Glutamatergic neuron (in vitro differentiated cells): Measurements from ENCODE around the gene PDCD2L. TPM values are rescaled to one million over a fixed set of nuclear protein-coding genes. Genes with fewer than 3 reads are reported as not detected.

Source experiments
- DNase-seq: peaks from one replicate; pipeline ENCODE4 v3.0.0; 2022
- H3K27ac Mint-ChIP-seq: one replicate; pipeline ENCODE4 v1.8.0; 2020; ENCODE audit warnings: mild to moderate bottlenecking, mixed read lengths, inconsistent platforms; ENCODE audit not compliant: unreplicated experiment
- H3K27me3 Mint-ChIP-seq: one replicate; pipeline ENCODE4 v1.8.0; 2020; ENCODE audit warnings: mild to moderate bottlenecking, moderate library complexity, mixed read lengths, inconsistent platforms; ENCODE audit not compliant: unreplicated experiment
- H3K36me3 Mint-ChIP-seq: one replicate; pipeline ENCODE4 v1.8.0; 2020; ENCODE audit warnings: mild to moderate bottlenecking, mixed read lengths, inconsistent platforms; ENCODE audit not compliant: unreplicated experiment
- H3K4me1 Mint-ChIP-seq: one replicate; pipeline ENCODE4 v1.8.0; 2020; ENCODE audit warnings: mild to moderate bottlenecking, low read depth, mixed read lengths, inconsistent platforms; ENCODE audit not compliant: unreplicated experiment
- H3K4me3 Mint-ChIP-seq: one replicate; pipeline ENCODE4 v1.8.0; 2020; ENCODE audit warnings: mild to moderate bottlenecking, mixed read lengths, inconsistent platforms; ENCODE audit not compliant: unreplicated experiment
- H3K9me3 Mint-ChIP-seq: one replicate; pipeline ENCODE4 v1.8.0; 2020; ENCODE audit warnings: mild to moderate bottlenecking, moderate library complexity, mixed read lengths, inconsistent platforms; ENCODE audit not compliant: unreplicated experiment
- total RNA-seq: library from RNA; stranded (reverse); fragmentation: NEBNext Ultra II Directional; extraction: Animal tissue kit (Norgen Biotek cat#: 25700); gene quantifications from one replicate; pipeline ENCODE4 v1.2.1, GENCODE V29; 2021; ENCODE audit not compliant: unreplicated experiment
- TF ChIP-seq, protein P1 (sequence below): fragments of 200-600 bp; sonication (generic); IDR thresholded peaks from one replicate; pipeline ENCODE4 v1.5.0; 2021; ENCODE audit not compliant: partially characterized antibody, unreplicated experiment

Gene PDCD2L
- total RNA-seq, 1 donor from 2014 or later: 15.0 TPM

DNA sequence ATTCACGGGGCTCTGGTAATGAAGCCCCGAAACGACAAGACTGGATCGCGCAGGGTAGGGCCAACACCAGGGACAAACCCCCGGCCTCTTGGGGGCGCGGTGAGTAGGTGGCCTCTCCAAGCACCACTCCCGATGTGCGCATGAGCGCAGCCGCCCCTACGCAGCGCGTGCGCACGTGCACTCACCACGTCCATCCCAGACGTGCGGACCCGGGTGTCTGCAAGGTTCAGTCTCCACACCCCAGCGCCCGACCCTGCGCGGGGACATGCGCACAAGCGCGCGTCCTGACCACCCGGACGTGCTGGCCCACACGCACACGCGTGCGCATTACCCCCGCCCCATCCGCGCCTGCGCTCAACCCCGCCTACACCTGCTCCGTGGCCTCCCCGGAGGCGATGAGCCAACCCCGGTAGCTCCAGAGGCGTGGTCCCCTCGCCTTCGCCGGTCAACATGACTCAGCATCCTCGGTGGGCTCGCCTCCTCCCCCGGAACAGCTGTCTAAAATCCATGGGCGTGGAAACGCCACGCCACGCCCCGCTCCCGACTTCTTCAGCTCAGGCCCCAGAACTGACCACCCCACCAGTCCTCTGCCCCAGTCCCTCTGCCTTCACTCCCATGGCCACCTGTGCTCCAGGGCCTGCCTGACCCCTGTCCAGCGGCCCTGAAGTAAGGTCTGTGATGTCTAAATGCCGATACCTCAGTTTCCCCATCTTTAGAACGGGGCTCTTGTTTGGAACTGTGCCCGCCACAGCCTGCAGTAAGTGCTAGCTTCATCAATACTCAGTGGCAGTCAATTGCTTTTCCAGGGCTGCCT is 44.9 kb upstream of the PDCD2L start:
- TF ChIP-seq, protein P1, sequence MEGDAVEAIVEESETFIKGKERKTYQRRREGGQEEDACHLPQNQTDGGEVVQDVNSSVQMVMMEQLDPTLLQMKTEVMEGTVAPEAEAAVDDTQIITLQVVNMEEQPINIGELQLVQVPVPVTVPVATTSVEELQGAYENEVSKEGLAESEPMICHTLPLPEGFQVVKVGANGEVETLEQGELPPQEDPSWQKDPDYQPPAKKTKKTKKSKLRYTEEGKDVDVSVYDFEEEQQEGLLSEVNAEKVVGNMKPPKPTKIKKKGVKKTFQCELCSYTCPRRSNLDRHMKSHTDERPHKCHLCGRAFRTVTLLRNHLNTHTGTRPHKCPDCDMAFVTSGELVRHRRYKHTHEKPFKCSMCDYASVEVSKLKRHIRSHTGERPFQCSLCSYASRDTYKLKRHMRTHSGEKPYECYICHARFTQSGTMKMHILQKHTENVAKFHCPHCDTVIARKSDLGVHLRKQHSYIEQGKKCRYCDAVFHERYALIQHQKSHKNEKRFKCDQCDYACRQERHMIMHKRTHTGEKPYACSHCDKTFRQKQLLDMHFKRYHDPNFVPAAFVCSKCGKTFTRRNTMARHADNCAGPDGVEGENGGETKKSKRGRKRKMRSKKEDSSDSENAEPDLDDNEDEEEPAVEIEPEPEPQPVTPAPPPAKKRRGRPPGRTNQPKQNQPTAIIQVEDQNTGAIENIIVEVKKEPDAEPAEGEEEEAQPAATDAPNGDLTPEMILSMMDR: peak; percentile 30
- Mint-ChIP-seq H3K4me1 (peaks cover 7% of the 10 kb centered on the region), H3K4me3 (peak overlapping the region; percentile 81), H3K36me3 (no peaks in the 10 kb centered on the region), H3K27me3 (peaks cover 12% of the 10 kb centered on the region), H3K27ac (peak overlapping the region; percentile 92), H3K9me3 (peaks cover 4% of the 10 kb centered on the region)
- DNase-seq: peak; percentile 96

DNA sequence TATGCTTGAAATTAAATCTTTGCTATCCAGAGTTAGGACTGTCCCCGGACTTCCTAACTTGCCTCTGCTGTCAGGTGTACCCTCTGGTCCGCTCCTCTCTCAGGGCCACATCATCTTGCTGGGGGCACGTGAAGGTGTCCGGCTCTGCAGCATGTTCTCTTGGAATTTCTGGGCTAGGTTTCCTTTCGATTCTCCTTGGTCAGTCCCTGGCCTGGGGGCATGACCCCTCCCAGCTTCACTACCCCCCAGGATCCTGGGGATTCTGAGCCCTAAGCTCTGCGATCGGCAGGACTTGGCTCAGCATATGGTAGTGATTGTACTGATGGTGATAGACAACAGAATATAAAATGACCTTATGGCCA is 44.3 kb upstream of the PDCD2L start:
- Mint-ChIP-seq H3K27ac (peak overlapping the region; percentile 92), H3K4me1 (peaks cover 10% of the 10 kb centered on the region)
- DNase-seq: no peak

DNA sequence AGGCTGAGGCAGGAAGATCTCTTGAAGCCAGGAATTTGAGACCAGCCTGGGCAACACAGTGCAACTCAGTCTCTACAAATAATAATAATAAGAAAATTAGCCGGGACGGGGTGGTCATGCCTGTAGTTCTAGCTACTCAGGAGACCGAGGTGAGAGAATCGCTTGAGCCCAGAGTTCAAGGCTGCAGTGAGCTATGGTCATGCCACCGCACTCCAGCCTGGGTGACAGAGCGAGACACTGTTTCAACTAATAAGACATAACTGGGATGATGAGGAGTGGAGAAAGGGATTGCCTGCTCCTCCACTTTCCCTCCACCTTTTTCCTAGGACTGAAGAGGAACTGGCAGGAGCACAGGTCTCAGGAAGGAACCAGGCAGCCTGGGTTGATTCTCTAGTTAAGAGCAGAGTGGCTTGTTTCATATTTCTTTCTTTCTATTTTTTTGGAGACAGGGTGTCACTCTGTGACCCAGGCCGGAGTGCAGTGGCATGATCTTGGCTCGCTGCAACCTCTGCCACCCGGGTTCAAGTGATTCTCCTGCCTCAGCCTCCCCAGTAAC is 43.8 kb upstream of the PDCD2L start:
- no peak for DNase-seq
- TF ChIP-seq, protein P1: no peak
- Mint-ChIP-seq H3K27me3 (peaks cover 16% of the 10 kb centered on the region), H3K4me1 (peaks cover 10% of the 10 kb centered on the region), H3K9me3 (peaks cover 9% of the 10 kb centered on the region), H3K4me3 (peak overlapping the region; percentile 81), H3K36me3 (no peaks in the 10 kb centered on the region), H3K27ac (peak overlapping the region; percentile 92)

More for the DNA sequence above, 44.3 kb upstream of the PDCD2L start:
- H3K9me3 Mint-ChIP-seq: peaks cover 9% of the 10 kb centered on the region
- TF ChIP-seq, protein P1: no peak
- H3K4me3 Mint-ChIP-seq: peak overlapping the region; percentile 81
- H3K27me3 Mint-ChIP-seq: peaks cover 16% of the 10 kb centered on the region
- no peaks in the 10 kb centered on the region for H3K36me3 Mint-ChIP-seq

DNA sequence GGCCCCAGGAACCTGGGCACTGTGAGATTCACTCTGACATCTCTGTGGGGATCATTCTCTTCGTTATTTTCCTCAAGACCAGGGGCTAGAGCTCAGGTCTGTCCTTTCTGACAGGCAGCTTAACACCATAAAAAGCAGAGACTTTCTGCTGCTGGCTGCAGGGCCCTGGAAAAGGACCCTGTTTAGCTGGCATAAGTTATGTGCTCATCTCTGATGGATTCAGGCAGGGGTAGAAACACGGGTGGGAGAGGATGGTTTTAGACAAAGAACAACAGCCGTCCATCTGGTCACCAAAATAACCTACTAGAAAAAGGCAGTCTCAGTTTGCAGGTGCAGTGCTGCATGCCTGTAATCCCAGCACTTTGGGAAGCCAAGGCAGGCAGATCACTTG is 41.5 kb upstream of the PDCD2L start:
- H3K27me3 Mint-ChIP-seq: peaks cover 18% of the 10 kb centered on the region
- H3K27ac Mint-ChIP-seq: no peak overlapping the region
- H3K36me3 Mint-ChIP-seq: no peaks in the 10 kb centered on the region
- peaks cover 9% of the 10 kb centered on the region for H3K9me3 Mint-ChIP-seq
- no peak overlapping the region for H3K4me3 Mint-ChIP-seq
- H3K4me1 Mint-ChIP-seq: peaks cover 10% of the 10 kb centered on the region
- no peak for DNase-seq
- TF ChIP-seq, protein P1: no peak

DNA sequence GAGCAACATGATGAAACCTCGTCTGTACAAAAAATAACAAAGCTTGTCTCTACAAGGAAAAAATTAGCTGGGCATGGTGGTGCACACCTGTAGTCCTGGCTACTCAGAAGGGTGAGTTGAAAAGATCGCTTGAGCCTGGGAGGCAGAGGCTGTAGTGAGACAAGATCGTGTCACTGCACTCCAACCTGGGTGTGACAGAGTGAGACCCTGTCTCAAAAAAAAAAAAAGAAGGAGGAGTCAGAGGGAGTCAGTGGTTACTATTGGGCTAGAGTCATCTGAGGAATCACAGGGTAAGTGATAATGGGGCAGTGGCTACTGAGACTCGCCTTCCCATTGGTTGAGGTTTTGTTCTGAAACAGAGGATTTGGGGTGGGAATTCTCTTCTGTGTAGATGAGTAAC is 41.1 kb upstream of the PDCD2L start:
- TF ChIP-seq, protein P1: no peak
- Mint-ChIP-seq H3K9me3 (peaks cover 9% of the 10 kb centered on the region), H3K4me3 (no peak overlapping the region), H3K4me1 (peaks cover 10% of the 10 kb centered on the region), H3K27ac (no peak overlapping the region), H3K36me3 (no peaks in the 10 kb centered on the region), H3K27me3 (peaks cover 18% of the 10 kb centered on the region)
- DNase-seq: no peak
